ENCODE measurements around the gene ZBTB45.
"Not testable (repeated sequence)": the region's sequence is repeated elsewhere in the genome, so short reads cannot be mapped to it uniquely, and the experiment has no call there.

Gene ZBTB45

DNA sequence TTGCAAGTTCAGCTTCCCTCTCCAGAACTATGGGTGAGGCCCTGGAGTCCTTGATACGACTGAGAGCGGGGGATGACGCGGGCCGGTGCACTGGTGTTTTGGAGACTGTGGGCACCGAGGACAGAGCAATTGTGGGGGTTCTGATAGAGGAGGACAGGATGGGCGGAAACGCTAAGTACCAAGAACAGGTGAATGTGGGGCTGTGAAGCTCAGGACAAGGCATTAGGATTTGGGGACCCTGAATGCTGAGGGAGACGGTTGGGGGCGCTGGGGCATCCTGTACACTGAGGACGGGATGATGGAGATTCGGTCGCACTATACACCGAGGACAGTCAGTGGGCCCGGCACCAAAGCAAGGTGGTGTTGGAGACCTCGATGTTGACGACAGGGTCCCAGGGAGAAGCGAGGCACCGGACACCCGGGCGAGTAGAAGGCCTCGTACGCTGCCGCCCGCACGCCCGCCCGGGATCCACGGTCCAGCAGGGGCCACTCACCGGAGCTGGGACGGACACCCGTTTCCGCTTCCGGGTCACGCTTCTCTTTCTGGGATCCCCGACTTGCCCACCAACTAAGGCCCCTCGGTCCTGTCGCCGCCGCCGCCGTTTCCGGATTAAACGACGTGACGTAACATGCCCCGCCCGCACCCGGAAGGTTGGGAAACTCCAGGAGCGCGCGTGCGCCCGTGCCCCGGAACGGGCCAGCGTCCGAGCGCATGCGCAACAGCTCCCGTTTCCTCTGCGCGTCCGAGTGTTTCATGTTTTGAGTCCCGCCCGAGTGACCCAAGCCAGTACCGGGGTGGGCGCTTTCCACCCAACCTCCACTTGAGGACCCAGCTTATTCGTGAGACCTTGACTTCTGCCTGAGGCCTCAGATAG, 35.1 kb upstream of the ZBTB45 start, which contains the start of gene CHMP2A:
Gene CHMP2A, minus strand, starts transcription at position 612 of the 875 bp plus-strand sequence. CDS start 893 bp downstream, outside the sequence.
- no peak for DNase-seq

DNA sequence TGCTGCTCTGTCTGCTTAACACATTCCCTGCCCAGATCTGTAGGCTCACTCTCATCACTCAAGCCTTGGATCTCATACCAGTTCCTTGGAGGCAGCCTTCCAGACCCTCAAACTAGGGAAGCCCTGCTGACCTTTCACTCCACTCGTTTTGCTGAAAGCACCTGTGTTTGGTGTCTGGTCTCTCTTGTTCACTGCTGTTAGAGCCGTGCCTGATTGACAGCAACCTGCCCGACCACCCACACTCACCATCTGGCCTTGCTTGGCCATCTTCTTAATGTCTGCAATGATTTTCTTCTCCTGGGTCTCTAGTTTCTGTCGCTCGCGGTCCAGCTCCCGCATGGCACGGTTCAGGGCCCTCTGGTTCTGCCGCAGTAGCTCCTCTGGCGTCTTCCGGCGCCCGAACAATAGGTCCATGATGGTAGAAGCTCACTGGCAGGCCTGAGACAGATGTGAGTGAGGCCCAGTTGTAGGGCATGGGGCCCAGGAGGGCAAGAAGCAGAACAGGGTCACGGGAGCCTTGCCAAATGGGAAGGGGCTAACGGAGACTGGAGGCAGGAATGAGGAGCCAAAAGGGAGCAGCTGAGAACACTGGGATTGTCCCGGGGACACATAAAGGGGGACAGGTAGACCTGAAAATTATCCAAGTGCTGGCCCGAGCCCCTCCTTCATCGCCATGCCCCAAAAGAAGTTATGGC, 34.3 kb upstream of the ZBTB45 start:
- DNase-seq, result no peak

DNA sequence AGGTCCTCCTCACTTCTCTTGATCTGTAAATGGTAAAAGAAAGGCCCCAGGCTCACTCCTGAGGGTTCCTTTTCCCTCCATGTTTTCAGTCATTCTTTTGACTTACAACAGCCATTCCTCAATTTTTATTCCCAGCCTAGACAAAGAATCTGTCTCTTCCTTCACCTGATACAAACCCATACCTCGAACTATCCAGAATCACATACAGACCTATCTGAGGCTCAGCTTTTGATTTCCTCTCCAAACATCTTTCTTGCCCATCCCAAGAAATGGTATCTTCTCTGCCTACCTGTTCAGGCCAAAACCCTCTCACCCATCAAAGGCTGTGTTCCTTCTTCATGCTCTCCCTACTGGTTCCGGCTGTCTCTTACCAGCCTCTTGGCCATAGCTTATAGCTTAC, 33.0 kb upstream of the ZBTB45 start:
- no peak for DNase-seq

DNA sequence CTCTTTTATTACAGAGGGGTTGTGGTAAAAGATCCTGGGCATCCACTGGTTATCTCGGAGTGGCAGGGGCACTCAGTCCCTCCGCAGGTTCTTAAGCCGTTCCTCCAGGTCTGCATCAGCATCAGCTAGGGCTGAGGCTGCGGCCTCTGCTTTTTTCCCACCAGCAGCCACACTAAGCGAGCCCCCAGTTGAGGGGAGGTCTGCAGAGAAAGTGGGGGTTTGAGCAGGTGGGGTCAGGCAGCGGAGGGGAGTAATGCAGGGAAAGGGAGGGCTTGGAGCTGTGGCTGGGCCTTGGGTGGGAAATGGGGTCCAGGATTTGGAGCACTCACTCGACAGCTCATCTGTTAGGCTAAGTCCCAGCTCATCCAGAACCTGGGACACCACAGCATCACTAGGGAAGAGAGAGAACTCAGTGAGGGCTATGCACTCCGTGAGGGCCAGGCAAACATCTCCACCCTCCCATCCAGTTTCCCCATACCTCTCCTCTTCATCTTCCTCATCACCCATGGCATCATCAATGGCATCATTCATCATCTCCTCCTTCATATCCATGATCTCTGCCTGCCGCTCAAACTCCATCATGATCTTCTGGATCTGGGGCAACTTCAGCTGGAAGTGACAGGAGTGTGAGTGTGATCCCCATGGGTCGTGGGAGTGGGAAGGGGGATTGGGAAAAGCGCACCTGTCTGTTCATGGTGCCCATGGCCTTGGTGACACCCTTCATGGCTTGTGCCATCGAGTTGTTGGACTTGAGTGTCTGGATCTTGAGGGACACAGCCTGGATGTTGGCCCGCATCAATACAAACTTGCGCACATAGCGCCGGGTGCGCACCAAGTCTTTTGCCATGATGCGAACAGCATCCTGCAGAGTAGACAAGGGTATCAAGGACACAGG, 32.2 kb upstream of the ZBTB45 start:
- no peak for DNase-seq

DNA sequence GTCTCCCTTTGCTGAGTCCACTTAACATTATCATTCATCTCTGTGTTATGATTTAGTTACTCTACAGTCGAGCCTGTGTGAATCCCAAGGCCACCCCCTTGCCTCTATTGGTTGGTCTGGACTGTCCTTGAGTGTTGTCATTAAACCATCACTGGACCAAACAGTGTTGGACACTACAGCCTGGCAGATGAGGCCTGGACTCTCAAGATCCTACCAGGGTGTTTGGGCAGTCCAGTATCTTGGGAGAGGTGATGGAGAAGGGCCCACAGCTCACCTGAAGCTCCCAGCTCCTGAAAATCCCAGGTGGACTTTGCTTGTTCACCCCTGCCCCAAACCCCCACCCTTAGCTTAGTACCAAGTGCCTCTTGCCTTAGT, 31.5 kb upstream of the ZBTB45 start:
- DNase-seq, result no peak

DNA sequence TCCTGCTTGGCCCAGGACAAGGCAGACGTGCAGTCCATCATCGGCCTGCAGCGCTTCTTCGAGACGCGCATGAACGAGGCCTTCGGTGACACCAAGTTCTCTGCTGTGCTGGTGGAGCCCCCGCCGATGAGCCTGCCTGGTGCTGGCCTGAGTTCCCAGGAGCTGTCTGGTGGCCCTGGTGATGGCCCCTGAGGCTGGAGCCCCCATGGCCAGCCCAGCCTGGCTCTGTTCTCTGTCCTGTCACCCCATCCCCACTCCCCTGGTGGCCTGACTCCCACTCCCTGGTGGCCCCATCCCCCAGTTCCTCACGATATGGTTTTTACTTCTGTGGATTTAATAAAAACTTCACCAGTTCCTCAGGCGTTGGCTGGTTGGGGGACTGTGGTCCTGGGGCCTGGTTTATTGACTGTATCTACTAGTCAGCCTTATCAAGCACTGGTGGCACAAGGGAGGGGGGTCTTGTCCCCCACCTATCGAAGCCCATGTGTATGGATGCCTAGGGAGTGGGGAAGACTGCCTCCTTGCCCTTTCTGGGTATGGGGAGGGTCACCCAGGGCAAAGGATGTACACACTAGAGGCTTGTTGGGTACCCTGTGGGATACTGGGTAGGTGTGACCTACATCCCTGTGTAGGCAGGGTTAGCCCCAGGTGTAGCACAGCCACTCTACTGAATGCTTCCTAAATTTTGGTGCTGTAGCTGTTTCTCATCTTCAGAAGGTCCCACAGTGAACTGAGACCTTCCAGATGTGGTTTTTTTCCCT, 30.9 kb upstream of the ZBTB45 start:
- DNase-seq, result no peak

DNA sequence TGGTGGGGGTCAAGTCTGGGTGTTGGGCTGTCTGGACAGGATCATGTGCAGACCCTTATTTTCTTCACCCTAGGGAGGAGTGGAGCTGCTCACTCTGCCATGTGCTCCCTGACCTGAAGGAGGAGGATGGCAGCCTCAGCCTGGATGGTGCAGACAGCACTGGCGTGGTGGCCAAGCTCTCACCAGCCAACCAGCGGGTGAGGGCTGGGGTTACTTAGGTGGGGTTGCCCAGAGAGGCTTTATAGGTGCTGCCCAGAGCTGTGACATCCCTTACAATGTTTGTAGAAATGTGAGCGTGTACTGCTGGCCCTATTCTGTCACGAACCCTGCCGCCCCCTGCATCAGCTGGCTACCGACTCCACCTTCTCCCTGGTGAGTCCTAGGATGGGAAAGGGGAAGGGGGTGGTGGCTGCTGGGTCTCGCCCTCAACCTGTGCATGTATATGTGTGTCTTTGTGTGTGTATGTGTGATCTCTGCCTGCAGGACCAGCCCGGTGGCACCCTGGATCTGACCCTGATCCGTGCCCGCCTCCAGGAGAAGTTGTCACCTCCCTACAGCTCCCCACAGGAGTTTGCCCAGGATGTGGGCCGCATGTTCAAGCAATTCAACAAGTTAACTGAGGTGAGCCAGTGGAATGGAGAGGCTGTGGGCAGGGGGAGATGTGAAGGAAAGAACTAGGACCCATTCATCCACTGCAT, 30.2 kb upstream of the ZBTB45 start:
- DNase-seq, result no peak

DNA sequence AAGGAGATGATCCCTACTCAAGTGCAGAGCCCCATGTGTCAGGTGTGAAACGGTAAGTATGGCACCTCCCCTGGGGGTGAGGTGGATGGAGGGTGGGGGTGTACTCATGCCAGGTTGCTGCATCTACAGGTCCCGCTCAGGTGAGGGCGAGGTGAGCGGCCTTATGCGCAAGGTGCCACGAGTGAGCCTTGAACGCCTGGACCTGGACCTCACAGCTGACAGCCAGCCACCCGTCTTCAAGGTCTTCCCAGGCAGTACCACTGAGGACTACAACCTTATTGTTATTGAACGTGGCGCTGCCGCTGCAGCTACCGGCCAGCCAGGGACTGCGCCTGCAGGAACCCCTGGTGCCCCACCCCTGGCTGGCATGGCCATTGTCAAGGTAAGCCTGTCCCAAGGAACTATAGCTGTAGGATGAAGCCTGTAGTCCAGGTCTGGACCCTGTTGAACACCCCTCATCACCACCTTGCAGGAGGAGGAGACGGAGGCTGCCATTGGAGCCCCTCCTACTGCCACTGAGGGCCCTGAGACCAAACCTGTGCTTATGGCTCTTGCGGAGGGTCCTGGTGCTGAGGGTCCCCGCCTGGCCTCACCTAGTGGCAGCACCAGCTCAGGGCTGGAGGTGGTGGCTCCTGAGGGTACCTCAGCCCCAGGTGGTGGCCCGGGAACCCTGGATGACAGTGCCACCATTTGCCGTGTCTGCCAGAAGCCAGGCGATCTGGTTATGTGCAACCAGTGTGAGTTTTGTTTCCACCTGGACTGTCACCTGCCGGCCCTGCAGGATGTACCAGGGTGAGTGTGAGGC, 29.5 kb upstream of the ZBTB45 start:
- DNase-seq, result no peak

DNA sequence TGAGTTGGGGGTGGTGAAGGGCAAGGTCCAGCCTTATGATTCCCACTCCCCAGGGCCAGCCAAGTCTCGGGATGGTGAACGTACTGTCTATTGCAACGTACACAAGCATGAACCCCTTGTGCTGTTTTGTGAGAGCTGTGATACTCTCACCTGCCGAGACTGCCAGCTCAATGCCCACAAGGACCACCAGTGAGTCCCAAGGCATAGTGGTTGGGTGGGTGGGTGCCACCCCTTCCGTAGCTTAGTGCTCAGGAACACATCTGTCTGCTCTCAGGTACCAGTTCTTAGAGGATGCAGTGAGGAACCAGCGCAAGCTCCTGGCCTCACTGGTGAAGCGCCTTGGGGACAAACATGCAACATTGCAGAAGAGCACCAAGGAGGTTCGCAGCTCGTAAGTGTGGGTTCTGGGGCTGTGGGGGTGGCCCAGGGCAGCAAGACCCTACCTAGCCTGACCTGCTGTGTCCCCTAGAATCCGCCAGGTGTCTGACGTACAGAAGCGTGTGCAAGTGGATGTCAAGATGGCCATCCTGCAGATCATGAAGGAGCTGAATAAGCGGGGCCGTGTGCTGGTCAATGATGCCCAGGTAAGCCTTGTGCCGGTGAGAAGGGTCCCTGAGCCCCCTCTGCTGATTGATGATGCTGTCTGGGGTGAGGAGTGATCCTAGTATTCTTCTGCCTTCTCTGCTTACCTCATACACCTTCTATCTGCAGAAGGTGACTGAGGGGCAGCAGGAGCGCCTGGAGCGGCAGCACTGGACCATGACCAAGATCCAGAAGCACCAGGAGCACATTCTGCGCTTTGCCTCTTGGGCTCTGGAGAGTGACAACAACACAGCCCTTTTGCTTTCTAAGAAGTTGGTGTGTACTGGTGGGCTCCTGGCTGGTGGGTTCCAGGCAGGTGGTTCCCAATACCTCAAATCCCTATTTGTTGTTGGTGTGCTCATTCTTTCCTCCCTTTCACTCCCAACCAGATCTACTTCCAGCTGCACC, 28.0 kb upstream of the ZBTB45 start:
- no peak for DNase-seq

DNA sequence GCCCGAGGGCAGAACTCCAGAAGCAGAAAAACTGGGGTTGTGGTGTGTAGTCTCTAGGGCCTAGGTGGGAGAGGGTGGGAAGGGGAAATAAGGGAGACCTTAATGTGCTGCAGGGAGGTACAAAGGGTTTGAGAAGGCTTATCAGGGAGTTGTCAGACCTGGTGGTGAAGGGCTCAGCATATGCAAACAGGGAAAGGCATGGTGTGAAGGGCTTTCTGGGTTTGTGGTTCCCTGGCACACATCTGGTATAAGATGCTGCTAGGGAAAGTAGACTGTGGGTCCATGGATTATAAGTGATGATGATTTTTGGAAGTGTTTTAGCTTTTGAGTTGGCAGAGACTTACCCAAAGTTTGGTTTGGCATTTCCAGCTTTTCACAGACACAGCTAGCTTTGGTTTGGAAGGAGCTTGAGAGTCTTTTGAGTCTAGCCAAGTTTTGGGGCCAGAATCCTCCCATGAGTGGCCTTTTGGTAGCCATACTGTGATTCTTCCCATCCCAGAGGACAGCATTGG, 26.5 kb upstream of the ZBTB45 start:
- no peak for DNase-seq

DNA sequence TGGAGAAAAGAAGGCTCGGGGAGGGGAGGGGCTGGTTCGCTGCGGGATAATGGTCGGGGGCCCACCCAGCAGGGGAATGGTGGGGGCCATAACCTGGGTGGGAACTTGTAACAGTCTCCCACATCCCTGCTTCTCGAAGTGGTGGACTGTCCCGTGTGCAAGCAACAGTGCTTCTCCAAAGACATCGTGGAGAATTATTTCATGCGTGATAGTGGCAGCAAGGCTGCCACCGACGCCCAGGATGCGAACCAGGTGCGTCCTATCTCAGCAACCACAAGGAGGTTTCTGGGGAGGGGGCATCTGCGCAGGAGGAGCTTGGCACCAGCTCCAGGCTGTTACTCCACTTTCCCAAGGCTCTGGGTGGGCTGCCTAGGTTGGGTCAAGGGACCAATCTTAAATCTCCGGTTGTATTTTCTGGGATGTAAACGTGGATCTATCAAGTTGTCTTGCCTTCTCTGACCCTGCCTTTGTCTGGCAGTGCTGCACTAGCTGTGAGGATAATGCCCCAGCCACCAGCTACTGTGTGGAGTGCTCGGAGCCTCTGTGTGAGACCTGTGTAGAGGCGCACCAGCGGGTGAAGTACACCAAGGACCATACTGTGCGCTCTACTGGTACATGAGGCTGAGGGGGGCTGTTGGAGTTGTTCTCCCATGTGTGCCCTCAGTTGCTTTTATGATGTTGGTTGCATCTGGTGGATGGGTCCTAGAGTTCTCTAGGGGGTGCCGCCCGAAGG, 25.8 kb upstream of the ZBTB45 start:
- no peak for DNase-seq

DNA sequence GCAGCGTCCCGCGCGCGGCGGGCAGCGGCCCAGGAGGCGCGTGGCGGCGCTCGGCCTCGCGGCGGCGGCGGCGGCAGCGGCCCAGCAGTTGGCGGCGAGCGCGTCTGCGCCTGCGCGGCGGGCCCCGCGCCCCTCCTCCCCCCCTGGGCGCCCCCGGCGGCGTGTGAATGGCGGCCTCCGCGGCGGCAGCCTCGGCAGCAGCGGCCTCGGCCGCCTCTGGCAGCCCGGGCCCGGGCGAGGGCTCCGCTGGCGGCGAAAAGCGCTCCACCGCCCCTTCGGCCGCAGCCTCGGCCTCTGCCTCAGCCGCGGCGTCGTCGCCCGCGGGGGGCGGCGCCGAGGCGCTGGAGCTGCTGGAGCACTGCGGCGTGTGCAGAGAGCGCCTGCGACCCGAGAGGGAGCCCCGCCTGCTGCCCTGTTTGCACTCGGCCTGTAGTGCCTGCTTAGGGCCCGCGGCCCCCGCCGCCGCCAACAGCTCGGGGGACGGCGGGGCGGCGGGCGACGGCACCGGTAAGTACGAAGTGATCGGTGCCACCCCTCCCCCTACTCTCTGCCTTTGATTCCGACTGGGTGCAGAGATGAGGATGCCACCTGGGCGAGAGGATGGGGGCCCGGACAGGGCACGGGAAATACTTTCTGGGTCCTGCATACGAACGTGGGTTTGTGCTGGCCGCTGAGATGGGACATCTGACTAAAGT, 25.1 kb upstream of the ZBTB45 start:
- DNase-seq, result no peak

DNA sequence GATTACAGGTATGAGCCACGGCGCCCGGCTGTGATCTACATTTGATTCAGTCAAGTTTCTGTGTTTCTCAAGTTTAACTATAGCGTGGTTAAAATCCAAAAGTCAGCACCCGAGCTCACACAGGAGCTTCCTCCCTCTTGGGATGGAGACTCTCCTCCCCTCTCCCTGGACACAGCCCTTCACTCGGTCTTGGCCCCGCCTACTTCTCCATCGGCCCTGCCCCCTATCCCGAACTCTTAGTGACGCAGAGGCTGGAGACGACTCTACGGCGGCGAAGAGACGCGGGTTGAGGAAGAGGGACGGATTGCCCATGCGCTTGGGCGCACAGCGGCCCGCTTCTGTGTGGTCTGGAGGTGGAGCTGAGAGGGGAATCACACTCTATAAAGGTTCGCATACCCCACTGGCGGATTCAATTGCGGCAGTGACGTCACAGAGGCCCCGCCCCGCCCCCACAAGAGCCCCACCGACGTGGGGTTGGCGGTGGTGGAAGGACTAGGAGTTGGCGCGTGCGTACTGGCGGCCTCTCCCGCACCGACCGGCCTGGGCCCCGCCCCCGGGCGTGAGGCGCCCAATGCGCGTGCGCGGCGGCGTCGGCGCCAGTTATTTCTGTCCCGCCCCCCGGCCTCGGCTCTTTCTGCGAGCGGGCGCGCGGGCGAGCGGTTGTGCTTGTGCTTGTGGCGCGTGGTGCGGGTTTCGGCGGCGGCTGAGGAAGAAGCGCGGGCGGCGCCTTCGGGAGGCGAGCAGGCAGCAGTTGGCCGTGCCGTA, 24.4 kb upstream of the ZBTB45 start, which contains the start of gene TRIM28:
Gene TRIM28, plus strand, starts transcription at position 239 of the 765 bp plus-strand sequence. CDS start 694 bp downstream, outside the sequence.
- no peak for DNase-seq

DNA sequence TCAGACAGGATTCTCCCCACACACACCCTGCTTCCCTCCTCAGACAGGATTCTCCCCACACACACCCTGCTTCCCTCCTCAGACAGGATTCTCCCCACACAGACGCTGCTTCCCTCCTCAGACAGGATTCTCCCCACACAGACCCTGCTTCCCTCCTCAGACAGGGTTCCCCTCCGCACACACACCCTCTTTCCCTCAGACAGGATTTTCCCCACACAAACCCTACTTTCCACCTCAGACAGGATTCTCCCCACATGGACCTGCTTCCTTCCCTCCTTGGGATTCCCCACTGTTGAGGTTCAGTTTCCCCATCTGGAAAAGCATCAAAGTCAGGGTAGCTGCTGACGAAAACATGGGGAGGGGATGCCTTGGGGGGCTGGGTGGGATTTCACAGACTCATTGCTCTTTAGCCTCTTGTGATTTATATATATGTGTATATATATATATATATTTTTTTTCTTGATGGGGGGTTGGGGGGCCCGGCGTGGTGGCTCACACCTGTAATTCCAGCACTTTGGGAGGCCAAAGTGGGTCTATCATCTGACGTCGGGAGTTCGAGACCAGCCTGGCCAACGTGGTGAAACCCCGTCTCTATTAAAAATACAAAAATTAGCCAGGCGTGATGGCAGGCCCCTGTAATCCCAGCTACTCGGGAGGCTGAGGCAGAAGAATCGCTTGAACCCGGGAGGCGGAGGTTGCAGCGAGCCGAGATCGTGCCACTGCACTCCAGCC, 23.2 kb upstream of the ZBTB45 start:
- DNase-seq, result not testable (repeated sequence)

DNA sequence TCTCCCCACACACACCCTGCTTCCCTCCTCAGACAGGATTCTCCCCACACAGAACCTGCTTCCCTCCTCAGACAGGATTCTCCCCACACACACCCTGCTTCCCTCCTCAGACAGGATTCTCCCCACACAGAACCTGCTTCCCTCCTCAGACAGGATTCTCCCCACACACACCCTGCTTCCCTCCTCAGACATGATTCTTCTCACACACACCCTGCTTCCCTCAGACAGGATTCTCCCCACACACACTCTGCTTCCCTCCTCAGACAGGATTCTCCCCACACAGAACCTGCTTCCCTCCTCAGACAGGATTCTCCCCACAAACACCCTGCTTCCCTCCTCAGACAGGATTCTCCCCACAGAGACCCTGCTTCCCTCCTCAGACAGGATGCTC, 19.6 kb upstream of the ZBTB45 start:
- not testable (repeated sequence) for DNase-seq

Measured in NCI-H187 treated with DMSO at 0.1 percent for 48 hours (cell line).